Measurements from ENCODE around the gene EXOC3.

The EXOC3 gene

GRCh38 chr5:511476-511875 is 68.5 kb downstream of the EXOC3 start:
- H3K4me1 Mint-ChIP-seq: no peaks in the 10 kb centered on the region
- no peaks in the 10 kb centered on the region for H3K9me3 Mint-ChIP-seq
- ATAC-seq: no peak
- H3K4me3 Mint-ChIP-seq: no peak overlapping the region
- no peaks in the 10 kb centered on the region for H3K36me3 Mint-ChIP-seq
- no peak overlapping the region for H3K27ac Mint-ChIP-seq
- DNase-seq (ENCODE audit: low spot score in 2 of 2): no peak

GRCh38 chr5:513216-514100 is 70.5 kb downstream of the EXOC3 start:
- Mint-ChIP-seq H3K27ac (no peak overlapping the region), H3K9me3 (no peaks in the 10 kb centered on the region), H3K4me1 (no peaks in the 10 kb centered on the region), H3K4me3 (no peak overlapping the region), H3K36me3 (no peaks in the 10 kb centered on the region)
- no peak for ATAC-seq
- DNase-seq (ENCODE audit: low spot score in 2 of 2): no peak

GRCh38 chr5:514101-514485 is 71.1 kb downstream of the EXOC3 start:
- Mint-ChIP-seq H3K9me3 (no peaks in the 10 kb centered on the region), H3K27ac (no peak overlapping the region), H3K36me3 (no peaks in the 10 kb centered on the region), H3K4me3 (no peak overlapping the region), H3K4me1 (no peaks in the 10 kb centered on the region)
- DNase-seq (ENCODE audit: low spot score in 2 of 2): no peak
- ATAC-seq: no peak

GRCh38 chr5:514673-515072 is 71.7 kb downstream of the EXOC3 start:
- no peaks in the 10 kb centered on the region for H3K36me3 Mint-ChIP-seq
- H3K9me3 Mint-ChIP-seq: no peaks in the 10 kb centered on the region
- DNase-seq (ENCODE audit: low spot score in 2 of 2) (no peak), ATAC-seq (no peak)
- H3K4me1 Mint-ChIP-seq: no peaks in the 10 kb centered on the region
- H3K4me3 Mint-ChIP-seq: no peak overlapping the region
- H3K27ac Mint-ChIP-seq: no peak overlapping the region

DNA sequence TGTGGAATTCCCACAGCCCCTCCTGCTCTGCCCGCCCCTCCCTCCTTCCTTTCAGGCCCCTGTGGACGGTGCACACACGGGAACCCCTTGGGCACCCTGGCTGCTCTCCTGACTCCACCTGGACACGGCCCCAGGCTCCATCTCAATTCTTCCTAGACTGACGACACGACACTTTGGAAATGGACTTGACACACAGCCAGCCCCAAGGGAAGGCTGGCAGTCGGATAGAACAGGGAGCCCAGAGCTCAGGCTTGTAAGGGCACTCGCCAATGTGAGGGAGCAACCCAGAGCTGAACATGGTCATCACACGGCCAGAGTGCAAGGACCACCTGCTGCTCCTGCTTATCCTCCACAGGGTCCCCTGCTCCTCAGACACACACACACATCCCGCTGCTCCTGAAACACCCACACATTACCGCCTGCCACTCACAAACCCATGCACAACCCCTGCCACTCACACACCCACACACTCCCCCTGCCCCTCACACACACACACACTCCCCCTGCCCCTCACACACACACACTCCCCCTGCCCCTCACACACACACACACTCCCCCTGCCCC is 72.4 kb downstream of the EXOC3 start:
- Mint-ChIP-seq H3K4me3 (no peak overlapping the region), H3K4me1 (no peaks in the 10 kb centered on the region), H3K27ac (no peak overlapping the region), H3K36me3 (no peaks in the 10 kb centered on the region), H3K9me3 (no peaks in the 10 kb centered on the region)
- ATAC-seq (no peak), DNase-seq (ENCODE audit: low spot score in 2 of 2) (no peak)

- Mint-ChIP-seq H3K27ac (no peak overlapping the region), H3K9me3 (no peaks in the 10 kb centered on the region), H3K4me1 (no peaks in the 10 kb centered on the region), H3K4me3 (no peak overlapping the region), H3K36me3 (no peaks in the 10 kb centered on the region)
- DNase-seq (ENCODE audit: low spot score in 2 of 2) (no peak), ATAC-seq (no peak)
These were observed 73.5 kb downstream of the EXOC3 start for GRCh38 chr5:516338-516925.
